CD4-positive, alpha-beta T cell (primary cell): ENCODE data around the gene NELL2. TPM values are rescaled to one million over a fixed set of nuclear protein-coding genes. Genes with fewer than 3 reads are reported as not detected.

Source experiments
- ATAC-seq: fragments of 200-7000 bp; cut with Tn5 transposase; one replicate; pipeline ENCODE4 v1.10.0; 2022; ENCODE audit warnings: mild to moderate bottlenecking; ENCODE audit not compliant: poor library complexity
- CTCF ChIA-PET: fragments of 350-600 bp; sonication (Branson Sonifier 250); formaldehyde crosslinking; loops from one replicate; lab custom pipeline; 2021; ENCODE audit warnings: antibody characterized with exemption, inconsistent platforms; lab: Charles Lee
- POLR2A ChIA-PET: fragments of 350-600 bp; sonication (Branson Sonifier 250); formaldehyde crosslinking; loops from one replicate; lab custom pipeline; 2021; ENCODE audit warnings: antibody characterized with exemption, inconsistent platforms; lab: Charles Lee
- DNase-seq, 14 experiments: peaks; one replicate each; pipeline ENCODE4 v3.0.0-alpha.2; 2013 to 2020; ENCODE audit warnings: mixed read lengths in 2 of 14
- H3K27ac ChIP-seq, 2 donors: one replicate each; pipeline versions ENCODE4 v1.5.1 to v1.7.0; 2013; ENCODE audit warnings: low read length in 2 of 2, low read depth in 1 of 2, mild to moderate bottlenecking in 1 of 2
- H3K27me3 ChIP-seq, 2 experiments: 1 replicate in 1 of 2; 2 replicates in 1 of 2; pipeline versions ENCODE4 v1.6.1 to v1.7.0; 2013; ENCODE audit warnings: low read length in 2 of 2, control low read depth in 1 of 2, mild to moderate bottlenecking in 1 of 2, moderate library complexity in 1 of 2; ENCODE audit not compliant: insufficient read depth in 2 of 2, control insufficient read depth in 1 of 2
- H3K36me3 ChIP-seq: one replicate; pipeline ENCODE4 v1.6.1; 2013; ENCODE audit warnings: low read length, control low read depth; ENCODE audit not compliant: insufficient read depth
- H3K4me1 ChIP-seq: one replicate; pipeline ENCODE4 v1.6.1; 2013; ENCODE audit warnings: low read length, control low read depth; ENCODE audit not compliant: insufficient read depth
- H3K4me3 ChIP-seq: one replicate; pipeline ENCODE4 v1.5.1; 2013; ENCODE audit warnings: mild to moderate bottlenecking, low read length, moderate library complexity
- H3K9me3 ChIP-seq, 2 experiments: 1 replicate in 1 of 2; 2 replicates in 1 of 2; pipeline versions ENCODE4 v1.6.1 to v1.7.0; 2013; ENCODE audit warnings: low read length in 2 of 2, mild to moderate bottlenecking in 2 of 2, control low read depth in 1 of 2, moderate library complexity in 1 of 2; ENCODE audit not compliant: control insufficient read depth in 1 of 2, insufficient read depth in 1 of 2
- H3K27ac Mint-ChIP-seq: one replicate; pipeline ENCODE4 v1.8.0; 2020; ENCODE audit warnings: mixed read lengths
- H3K27me3 Mint-ChIP-seq: one replicate; pipeline ENCODE4 v1.8.0; 2021; ENCODE audit warnings: mixed read lengths
- H3K36me3 Mint-ChIP-seq: one replicate; pipeline ENCODE4 v1.8.0; 2021; ENCODE audit warnings: low read depth, mixed read lengths
- H3K4me1 Mint-ChIP-seq: one replicate; pipeline ENCODE4 v1.8.0; 2021; ENCODE audit warnings: low read depth, mixed read lengths
- H3K4me3 Mint-ChIP-seq: one replicate; pipeline ENCODE4 v1.8.0; 2020; ENCODE audit warnings: mild to moderate bottlenecking, mixed read lengths
- H3K9me3 Mint-ChIP-seq: one replicate; pipeline ENCODE4 v1.8.0; 2020; ENCODE audit warnings: mixed read lengths
- intact Hi-C, 2 experiments: fragments of 100-400 bp; cut with DNase I in 1 of 2; cut with micrococcal nuclease in 1 of 2; formaldehyde crosslinking; loops; one replicate each; pipeline versions ENCODE4 v1.15.1 to v1.9.0; 2023 to 2025; cut with DNase I, micrococcal nuclease
- total RNA-seq, 174 experiments: library from RNA in 2 of 174; stranded (reverse) in 2 of 174; gene quantifications; one replicate each; pipeline ENCODE4 v1.2.3 and lab custom pipeline; 2021 to 2026
- TF ChIP-seq, protein P1 (sequence below): fragments of 200-600 bp; IDR thresholded peaks from one replicate; pipeline ENCODE4 v1.8.0; 2022; ENCODE audit warnings: antibody characterized with exemption, mild to moderate bottlenecking

The NELL2 gene
- total RNA-seq, 2 experiments from 2014 or later: 142 to 147 TPM

DNA sequence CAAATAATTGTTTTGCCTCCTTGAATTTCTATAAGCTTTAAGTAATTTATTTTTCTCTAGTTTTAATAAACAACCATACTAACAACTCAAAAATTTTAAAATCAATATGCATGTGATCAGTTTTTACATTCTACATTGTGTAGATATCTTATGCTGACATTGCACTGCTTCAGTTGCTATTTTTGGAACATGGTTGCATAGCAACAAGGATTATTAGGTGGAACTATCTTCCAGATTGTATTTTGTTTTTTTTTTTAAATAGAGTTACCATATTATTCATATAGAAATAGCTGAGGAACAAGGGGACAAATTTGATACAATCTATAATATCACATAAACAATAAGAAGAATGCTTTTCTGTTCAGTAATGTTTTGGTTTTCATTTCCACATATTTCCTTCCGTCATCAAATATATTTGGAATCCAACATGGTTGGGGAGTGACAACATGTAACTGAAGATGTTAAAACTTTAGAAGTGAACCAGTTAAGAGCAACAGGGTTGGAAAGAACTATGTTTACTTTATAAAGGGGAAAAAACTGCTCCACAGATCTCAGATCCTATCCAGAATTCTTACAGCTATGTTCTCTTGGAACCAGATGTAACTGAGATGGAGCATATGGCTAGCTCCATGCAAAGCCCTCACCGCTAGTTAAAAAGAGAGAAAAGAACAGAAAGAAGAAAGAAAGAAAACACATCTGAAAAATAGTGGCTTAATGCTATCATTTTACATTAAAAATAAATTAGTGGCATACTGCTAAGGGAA, 235.5 kb downstream of the NELL2 start:
- TF ChIP-seq, protein P1, sequence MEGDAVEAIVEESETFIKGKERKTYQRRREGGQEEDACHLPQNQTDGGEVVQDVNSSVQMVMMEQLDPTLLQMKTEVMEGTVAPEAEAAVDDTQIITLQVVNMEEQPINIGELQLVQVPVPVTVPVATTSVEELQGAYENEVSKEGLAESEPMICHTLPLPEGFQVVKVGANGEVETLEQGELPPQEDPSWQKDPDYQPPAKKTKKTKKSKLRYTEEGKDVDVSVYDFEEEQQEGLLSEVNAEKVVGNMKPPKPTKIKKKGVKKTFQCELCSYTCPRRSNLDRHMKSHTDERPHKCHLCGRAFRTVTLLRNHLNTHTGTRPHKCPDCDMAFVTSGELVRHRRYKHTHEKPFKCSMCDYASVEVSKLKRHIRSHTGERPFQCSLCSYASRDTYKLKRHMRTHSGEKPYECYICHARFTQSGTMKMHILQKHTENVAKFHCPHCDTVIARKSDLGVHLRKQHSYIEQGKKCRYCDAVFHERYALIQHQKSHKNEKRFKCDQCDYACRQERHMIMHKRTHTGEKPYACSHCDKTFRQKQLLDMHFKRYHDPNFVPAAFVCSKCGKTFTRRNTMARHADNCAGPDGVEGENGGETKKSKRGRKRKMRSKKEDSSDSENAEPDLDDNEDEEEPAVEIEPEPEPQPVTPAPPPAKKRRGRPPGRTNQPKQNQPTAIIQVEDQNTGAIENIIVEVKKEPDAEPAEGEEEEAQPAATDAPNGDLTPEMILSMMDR: no peak
- Histone ChIP-seq H3K9me3 (no peaks in the 10 kb centered on the region), H3K4me3 (no peak overlapping the region), H3K27ac (no peak overlapping the region), H3K27me3 (no peaks in the 10 kb centered on the region), H3K4me1 (no peaks in the 10 kb centered on the region), H3K36me3 (no peaks in the 10 kb centered on the region)
- ChIA-PET POLR2A (no interaction called here), CTCF (no interaction called here)
- intact Hi-C loops: no loop called here
- H3K36me3 Mint-ChIP-seq: peaks cover 69% of the 10 kb centered on the region
- no peaks in the 10 kb centered on the region for H3K9me3 Mint-ChIP-seq
- no peak for DNase-seq
- no peaks in the 10 kb centered on the region for H3K27me3 Mint-ChIP-seq
- no peak overlapping the region for H3K4me3 Mint-ChIP-seq
- ATAC-seq: no peak
- H3K27ac Mint-ChIP-seq: no peak overlapping the region
- no peaks in the 10 kb centered on the region for H3K4me1 Mint-ChIP-seq

DNA sequence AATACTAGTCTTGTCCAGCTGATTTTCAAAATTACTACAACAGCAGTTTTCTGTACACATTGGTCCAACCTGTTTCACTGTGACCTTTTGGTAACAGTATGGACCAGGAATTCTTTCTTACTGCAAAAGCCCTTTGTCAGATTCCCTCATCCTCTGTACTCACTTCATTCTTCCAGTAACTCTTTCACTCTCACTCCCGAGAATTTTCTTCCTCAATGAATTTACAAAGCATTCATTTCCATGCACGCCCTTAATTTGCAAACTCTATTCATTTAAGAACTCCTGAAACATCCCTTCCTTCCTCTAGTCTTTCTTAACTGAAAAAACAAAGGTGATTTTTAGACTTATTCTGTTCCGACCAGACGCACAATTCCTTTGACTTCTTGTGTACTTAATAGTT, 238.2 kb downstream of the NELL2 start:
- no peak overlapping the region for H3K4me3 ChIP-seq
- H3K27me3 ChIP-seq: no peaks in the 10 kb centered on the region
- ATAC-seq (no peak), DNase-seq (no peak)
- POLR2A ChIA-PET: no interaction called here
- TF ChIP-seq, protein P1: no peak
- intact Hi-C loops: no loop called here
- H3K27ac ChIP-seq: no peak overlapping the region
- Mint-ChIP-seq H3K9me3 (no peaks in the 10 kb centered on the region), H3K36me3 (peaks cover 59% of the 10 kb centered on the region), H3K4me1 (no peaks in the 10 kb centered on the region), H3K4me3 (no peak overlapping the region), H3K27ac (no peak overlapping the region), H3K27me3 (no peaks in the 10 kb centered on the region)
- no peaks in the 10 kb centered on the region for H3K9me3 ChIP-seq
- CTCF ChIA-PET: interaction anchor here (1.0 kb wide), 1 partner anchor 9 kb away, joined by 3 read pairs; no protein-coding TSS in a partner anchor
- H3K36me3 ChIP-seq: no peaks in the 10 kb centered on the region
- H3K4me1 ChIP-seq: no peaks in the 10 kb centered on the region

DNA sequence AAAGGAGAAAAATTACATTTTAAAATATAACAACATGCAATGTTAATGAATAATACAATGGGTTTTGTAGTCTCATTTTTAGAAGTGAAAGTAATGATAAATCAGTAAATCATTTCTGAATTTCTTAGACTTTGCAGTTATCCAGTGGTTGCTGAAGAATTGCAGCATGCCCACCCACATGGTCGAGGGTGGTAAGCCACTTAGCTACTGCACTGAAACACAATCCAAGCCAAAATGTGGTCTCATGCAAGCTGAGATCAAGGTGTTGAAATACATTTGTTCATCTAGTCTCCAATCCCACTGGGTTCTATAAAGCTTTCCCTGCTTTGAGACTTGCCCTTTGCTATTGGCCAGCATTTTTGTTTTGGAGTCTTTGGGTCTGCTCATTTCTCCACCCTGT, 247.9 kb downstream of the NELL2 start:
- Mint-ChIP-seq H3K4me3 (no peak overlapping the region), H3K36me3 (peaks cover 36% of the 10 kb centered on the region), H3K27ac (no peak overlapping the region), H3K9me3 (no peaks in the 10 kb centered on the region), H3K4me1 (peaks cover 10% of the 10 kb centered on the region), H3K27me3 (no peaks in the 10 kb centered on the region)
- Histone ChIP-seq H3K36me3 (no peaks in the 10 kb centered on the region), H3K27ac (no peak overlapping the region), H3K27me3 (no peaks in the 10 kb centered on the region), H3K4me3 (no peak overlapping the region), H3K9me3 (no peaks in the 10 kb centered on the region), H3K4me1 (no peaks in the 10 kb centered on the region)
- TF ChIP-seq, protein P1: no peak
- ChIA-PET POLR2A (no interaction called here), CTCF (interaction anchor here (1.3 kb wide), 1 partner anchor 10 kb away, joined by 3 read pairs; no protein-coding TSS in a partner anchor)
- no peak for DNase-seq
- intact Hi-C loops: no loop called here
- ATAC-seq: no peak
